Smooth muscle cell (in vitro differentiated cells): ENCODE results near the gene C19orf25. TPM values are rescaled to one million over a fixed set of nuclear protein-coding genes. Genes with fewer than 3 reads are reported as not detected.

Experiments
- DNase-seq: peaks from one replicate; lab custom pipeline; 2025; ENCODE audit not compliant: unreplicated experiment; lab: John Stamatoyannopoulos, UW
- H2AFZ ChIP-seq: fragments of 200-600 bp; sonication (generic); 2 replicates; pipeline ENCODE4 v1.6.0; 2016; ENCODE audit warnings: antibody characterized with exemption, low read depth, mild to moderate bottlenecking
- H3F3A ChIP-seq: fragments of 200-600 bp; sonication (generic); 2 replicates; pipeline ENCODE4 v1.6.0; 2017; ENCODE audit warnings: antibody characterized with exemption, low read depth
- H3K27ac ChIP-seq: fragments of 200-600 bp; sonication (generic); 2 replicates; pipeline ENCODE4 v1.5.1; 2016; ENCODE audit warnings: low read depth, mild to moderate bottlenecking
- H3K27me3 ChIP-seq: fragments of 200-600 bp; sonication (generic); 2 replicates; pipeline ENCODE4 v1.6.1; 2016; ENCODE audit warnings: low read depth, mild to moderate bottlenecking
- H3K36me3 ChIP-seq: fragments of 200-600 bp; sonication (generic); 2 replicates; pipeline ENCODE4 v1.5.1; 2016; ENCODE audit warnings: low read depth
- H3K4me1 ChIP-seq: fragments of 200-600 bp; sonication (generic); 2 replicates; pipeline ENCODE4 v1.5.1; 2016; ENCODE audit warnings: low read depth
- H3K4me2 ChIP-seq: fragments of 200-600 bp; sonication (generic); 2 replicates; pipeline ENCODE4 v1.6.0; 2016; ENCODE audit warnings: mild to moderate bottlenecking
- H3K4me3 ChIP-seq: fragments of 200-600 bp; sonication (generic); 2 replicates; pipeline ENCODE4 v1.5.1; 2016; ENCODE audit warnings: mild to moderate bottlenecking
- H3K79me2 ChIP-seq: fragments of 200-600 bp; sonication (generic); 2 replicates; pipeline ENCODE4 v1.6.0; 2016; ENCODE audit warnings: low read depth, mild to moderate bottlenecking
- H3K9ac ChIP-seq: fragments of 200-600 bp; sonication (generic); 2 replicates; pipeline ENCODE4 v1.6.0; 2016; ENCODE audit warnings: low read depth
- H3K9me3 ChIP-seq: fragments of 200-600 bp; sonication (generic); replicated peaks from 2 replicates; pipeline ENCODE4 v1.5.1; 2016; ENCODE audit warnings: low read depth
- H4K20me1 ChIP-seq: fragments of 200-600 bp; sonication (generic); 2 replicates; pipeline ENCODE4 v1.6.0; 2016; ENCODE audit warnings: low read depth
- CTCF ChIP-seq: fragments of 200-600 bp; sonication (generic); IDR thresholded peaks from 2 replicates; pipeline ENCODE4 v1.5.1; 2017; ENCODE audit warnings: borderline replicate concordance, mild to moderate bottlenecking, antibody characterized with exemption; ENCODE audit not compliant: insufficient read depth, poor library complexity, severe bottlenecking
- WGBS: methylation state at CpG from one replicate; pipeline ENCODE4 v1.1.7; 2016; ENCODE audit warnings: low lambda C conversion rate; 5-methylcytosine and 5-hydroxymethylcytosine counted together
- polyA plus RNA-seq: library from polyadenylated mRNA; unstranded; fragments of >200 nt; fragmentation: Nextera tagmentation; extraction: Ambion mirVana; gene quantifications from 2 replicates; pipeline ENCODE4 v1.2.1, GENCODE V29; 2016
- total RNA-seq: library from RNA; depleted of rRNA; stranded (reverse); fragments of >200 nt; gene quantifications from 2 replicates; pipeline ENCODE4 v1.2.3, GENCODE V29; 2014

Gene C19orf25
- total and polyA plus RNA-seq, 2 experiments from 2014 or later: 15.2 to 27.9 TPM

- H4K20me1 ChIP-seq: no peaks in the 10 kb centered on the region
- H3K9me3 ChIP-seq: no peaks in the 10 kb centered on the region
- no peak overlapping the region for H3K27ac ChIP-seq
- no peaks in the 10 kb centered on the region for H3K27me3 ChIP-seq
- H3K79me2 ChIP-seq: no peaks in the 10 kb centered on the region
- peaks cover 12% of the 10 kb centered on the region for H3K4me1 ChIP-seq
- 94% methylated on average over 7 of the region's 11 CpGs for WGBS
- no peaks in the 10 kb centered on the region for H3K36me3 ChIP-seq
- H2AFZ ChIP-seq: no peak overlapping the region
- TF ChIP-seq CTCF: no peak
- no peaks in the 10 kb centered on the region for H3F3A ChIP-seq
- DNase-seq: no peak
- no peak overlapping the region for H3K9ac ChIP-seq
- no peak overlapping the region for H3K4me2 ChIP-seq
- no peak overlapping the region for H3K4me3 ChIP-seq
These were observed 9.2 kb upstream of the C19orf25 start for GRCh38 chr19:1488282-1488601.

- DNase-seq: no peak
- H3K36me3 ChIP-seq: no peaks in the 10 kb centered on the region
- no peak overlapping the region for H3K4me3 ChIP-seq
- H3K9me3 ChIP-seq: no peaks in the 10 kb centered on the region
- no peaks in the 10 kb centered on the region for H3K27me3 ChIP-seq
- no peaks in the 10 kb centered on the region for H3K79me2 ChIP-seq
- H2AFZ ChIP-seq: no peak overlapping the region
- H4K20me1 ChIP-seq: no peaks in the 10 kb centered on the region
- no peak overlapping the region for H3K4me2 ChIP-seq
- H3K4me1 ChIP-seq: peaks cover 12% of the 10 kb centered on the region
- H3K27ac ChIP-seq: no peak overlapping the region
- no peak for TF ChIP-seq CTCF
- WGBS: 96% methylated on average over 30 of the region's 40 CpGs
- H3K9ac ChIP-seq: no peak overlapping the region
- H3F3A ChIP-seq: no peaks in the 10 kb centered on the region
These were observed 8.7 kb upstream of the C19orf25 start for GRCh38 chr19:1487576-1488281.

GRCh38 chr19:1486720-1487575 is 7.9 kb upstream of the C19orf25 start:
- H3K4me3 ChIP-seq: no peak overlapping the region
- DNase-seq: no peak
- WGBS: 97% methylated on average over 24 of the region's 56 CpGs

More at GRCh38 chr19:1486720-1487575, 7.9 kb upstream of the C19orf25 start:
- Histone ChIP-seq H3K4me2 (no peak overlapping the region), H3K79me2 (no peaks in the 10 kb centered on the region), H3K9me3 (no peaks in the 10 kb centered on the region), H3K27me3 (no peaks in the 10 kb centered on the region), H4K20me1 (no peaks in the 10 kb centered on the region), H3F3A (no peaks in the 10 kb centered on the region), H2AFZ (no peak overlapping the region), H3K36me3 (no peaks in the 10 kb centered on the region), H3K4me1 (peaks cover 12% of the 10 kb centered on the region), H3K27ac (no peak overlapping the region), H3K9ac (no peak overlapping the region)
- TF ChIP-seq CTCF: no peak
